Nephron (organoid): ENCODE results near the gene NIPA2.

ENCODE experiments used
- H3K27ac Mint-ChIP-seq, 3 experiments: 2 replicates each; pipeline ENCODE4 v1.8.0; 2020; ENCODE audit warnings: mixed read lengths in 3 of 3, mild to moderate bottlenecking in 2 of 3, moderate library complexity in 1 of 3
- H3K27me3 Mint-ChIP-seq: 2 replicates; pipeline ENCODE4 v1.8.0; 2021; ENCODE audit warnings: low read depth, mild to moderate bottlenecking, moderate library complexity, mixed read lengths
- H3K36me3 Mint-ChIP-seq: 2 replicates; pipeline ENCODE4 v1.8.0; 2020; ENCODE audit warnings: low read depth, mixed read lengths
- H3K4me1 Mint-ChIP-seq: 2 replicates; pipeline ENCODE4 v1.8.0; 2020; ENCODE audit warnings: mixed read lengths
- H3K4me3 Mint-ChIP-seq, 3 experiments: 2 replicates each; pipeline ENCODE4 v1.8.0; 2020; ENCODE audit warnings: mild to moderate bottlenecking in 3 of 3, mixed read lengths in 3 of 3, moderate library complexity in 2 of 3
- H3K9me3 Mint-ChIP-seq: 2 replicates; pipeline ENCODE4 v1.8.0; 2020; ENCODE audit warnings: mixed read lengths
- TF ChIP-seq, protein P1 (sequence below), 3 experiments: fragments of 200-600 bp; sonication (generic); IDR thresholded peaks; one replicate each; pipeline ENCODE4 v1.5.0; 2021; ENCODE audit warnings: antibody characterized with exemption in 3 of 3; ENCODE audit not compliant: unreplicated experiment in 3 of 3

The NIPA2 gene

DNA sequence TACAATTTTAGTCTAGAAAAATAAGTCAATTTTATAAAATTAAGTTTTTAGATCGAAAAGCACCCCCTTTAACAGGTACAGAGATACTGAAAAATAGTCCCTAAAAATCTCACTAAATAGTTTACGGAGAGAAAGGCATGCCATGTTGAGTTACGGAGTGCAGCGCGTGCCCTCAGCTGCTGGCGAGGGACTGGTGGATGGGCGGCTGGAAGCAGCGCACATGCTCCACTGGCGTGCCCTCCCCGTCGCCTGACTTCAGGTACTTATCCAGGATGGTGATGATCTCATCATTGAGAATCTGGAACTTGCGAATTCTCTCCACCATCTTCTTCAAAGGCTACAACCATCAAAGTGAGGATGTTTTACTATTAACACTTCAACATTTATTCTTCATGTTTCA is 31.4 kb downstream of the NIPA2 start:
- Mint-ChIP-seq H3K9me3 (peaks cover 10% of the 10 kb centered on the region), H3K4me3 (no peak overlapping the region), H3K27me3 (no peaks in the 10 kb centered on the region), H3K4me1 (no peaks in the 10 kb centered on the region), H3K36me3 (peaks cover 81% of the 10 kb centered on the region), H3K27ac (no peak overlapping the region)
- TF ChIP-seq, protein P1, sequence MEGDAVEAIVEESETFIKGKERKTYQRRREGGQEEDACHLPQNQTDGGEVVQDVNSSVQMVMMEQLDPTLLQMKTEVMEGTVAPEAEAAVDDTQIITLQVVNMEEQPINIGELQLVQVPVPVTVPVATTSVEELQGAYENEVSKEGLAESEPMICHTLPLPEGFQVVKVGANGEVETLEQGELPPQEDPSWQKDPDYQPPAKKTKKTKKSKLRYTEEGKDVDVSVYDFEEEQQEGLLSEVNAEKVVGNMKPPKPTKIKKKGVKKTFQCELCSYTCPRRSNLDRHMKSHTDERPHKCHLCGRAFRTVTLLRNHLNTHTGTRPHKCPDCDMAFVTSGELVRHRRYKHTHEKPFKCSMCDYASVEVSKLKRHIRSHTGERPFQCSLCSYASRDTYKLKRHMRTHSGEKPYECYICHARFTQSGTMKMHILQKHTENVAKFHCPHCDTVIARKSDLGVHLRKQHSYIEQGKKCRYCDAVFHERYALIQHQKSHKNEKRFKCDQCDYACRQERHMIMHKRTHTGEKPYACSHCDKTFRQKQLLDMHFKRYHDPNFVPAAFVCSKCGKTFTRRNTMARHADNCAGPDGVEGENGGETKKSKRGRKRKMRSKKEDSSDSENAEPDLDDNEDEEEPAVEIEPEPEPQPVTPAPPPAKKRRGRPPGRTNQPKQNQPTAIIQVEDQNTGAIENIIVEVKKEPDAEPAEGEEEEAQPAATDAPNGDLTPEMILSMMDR (IDR thresholded peaks at IDR 0.05; ENCODE audit: unreplicated experiment in 3 of 3): no peak

DNA sequence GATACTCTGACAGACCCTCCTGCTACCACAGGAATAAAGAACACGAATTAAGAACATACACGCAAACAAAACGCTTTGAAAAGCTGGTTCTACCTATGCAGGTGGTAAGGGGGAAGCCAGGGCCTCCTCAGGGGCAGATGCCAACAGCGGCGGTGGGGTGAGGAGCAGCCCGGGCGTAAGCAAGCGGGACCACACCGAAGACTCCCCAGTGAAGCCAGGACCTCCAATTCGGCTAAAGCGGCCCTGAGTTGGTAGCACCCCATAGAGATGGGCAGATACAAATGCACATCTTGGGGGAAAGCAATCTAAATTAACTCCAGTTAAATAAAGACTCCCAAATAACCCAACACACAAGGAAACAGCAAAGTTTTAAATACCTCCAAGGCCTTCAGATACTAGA is 32.4 kb downstream of the NIPA2 start:
- no peak overlapping the region for H3K27ac Mint-ChIP-seq
- peaks cover 1% of the 10 kb centered on the region for H3K4me1 Mint-ChIP-seq
- H3K36me3 Mint-ChIP-seq: peaks cover 85% of the 10 kb centered on the region
- TF ChIP-seq, protein P1 (IDR thresholded peaks at IDR 0.05; ENCODE audit: unreplicated experiment in 3 of 3): no peak
- no peak overlapping the region for H3K4me3 Mint-ChIP-seq
- peaks cover 10% of the 10 kb centered on the region for H3K9me3 Mint-ChIP-seq
- no peaks in the 10 kb centered on the region for H3K27me3 Mint-ChIP-seq

DNA sequence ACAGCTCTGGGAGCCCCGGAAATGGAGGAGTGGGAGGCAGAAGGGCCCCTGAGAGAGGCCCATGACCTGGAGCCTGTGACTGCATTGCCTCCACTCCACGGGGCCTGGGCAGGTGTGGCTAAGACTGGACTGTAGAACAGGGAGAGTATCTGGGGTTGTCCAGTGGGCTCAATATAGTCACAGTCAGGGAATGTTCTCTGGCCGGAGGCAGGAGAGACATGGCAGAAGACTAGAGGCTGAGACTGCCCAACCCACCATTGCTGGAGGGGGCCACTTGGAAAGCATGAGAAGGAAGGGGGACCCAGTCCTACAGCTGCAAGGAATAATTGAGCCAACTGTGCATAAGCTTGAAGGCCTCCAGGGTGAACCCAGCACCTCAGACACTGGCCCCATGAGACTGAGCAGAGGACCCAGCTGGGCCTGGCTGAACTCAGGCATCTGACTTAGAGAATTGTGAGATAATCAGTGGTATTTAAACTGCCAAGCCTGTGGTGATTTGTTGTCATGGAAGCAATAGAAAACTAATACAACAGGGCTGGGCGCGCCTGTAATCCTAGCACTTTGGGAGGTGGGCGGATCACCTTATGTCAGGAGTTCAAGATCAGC is 33.1 kb downstream of the NIPA2 start:
- Mint-ChIP-seq H3K27me3 (no peaks in the 10 kb centered on the region), H3K27ac (no peak overlapping the region), H3K4me3 (no peak overlapping the region), H3K9me3 (peaks cover 10% of the 10 kb centered on the region), H3K36me3 (peaks cover 85% of the 10 kb centered on the region), H3K4me1 (peaks cover 6% of the 10 kb centered on the region)
- TF ChIP-seq, protein P1 (IDR thresholded peaks at IDR 0.05; ENCODE audit: unreplicated experiment in 3 of 3): no peak

DNA sequence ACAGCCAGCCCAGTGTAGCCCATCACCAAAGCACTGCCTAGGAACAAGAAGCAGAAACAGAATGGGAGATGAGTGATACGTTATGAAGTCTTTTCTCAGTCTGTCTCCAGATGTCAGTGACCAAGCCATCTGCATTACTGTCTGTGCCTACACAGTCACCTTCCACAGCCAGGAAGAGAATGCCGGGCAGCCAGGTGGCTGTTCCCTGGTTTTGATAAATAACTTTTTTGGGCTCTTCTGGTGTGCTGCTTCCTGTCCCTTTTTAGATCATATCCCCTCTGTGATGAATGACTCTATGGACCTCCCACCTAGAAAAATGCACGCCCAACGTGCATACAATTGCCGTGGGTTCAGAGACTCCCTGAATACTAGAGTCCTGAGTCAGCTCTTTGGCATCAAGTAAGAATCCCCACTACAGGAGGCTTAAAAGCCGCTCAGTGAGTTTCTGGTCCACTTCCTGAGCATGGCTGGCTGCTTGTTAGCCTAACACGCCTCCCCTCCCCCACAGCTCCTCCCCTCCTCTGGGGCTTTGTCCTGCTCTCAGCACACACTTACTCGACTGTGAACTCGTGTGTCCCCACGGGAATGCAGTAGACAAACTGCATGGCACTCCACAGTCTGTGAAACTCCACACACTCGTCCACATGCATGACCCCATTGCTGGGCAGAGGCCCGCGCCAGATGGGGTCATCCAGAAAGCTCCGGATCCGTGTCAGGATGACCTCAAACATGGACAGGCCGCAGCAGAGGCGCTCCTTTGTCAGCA is 34.7 kb downstream of the NIPA2 start:
- H3K9me3 Mint-ChIP-seq: peaks cover 10% of the 10 kb centered on the region
- H3K27me3 Mint-ChIP-seq: no peaks in the 10 kb centered on the region
- TF ChIP-seq, protein P1 (IDR thresholded peaks at IDR 0.05; ENCODE audit: unreplicated experiment in 3 of 3): no peak
- H3K4me1 Mint-ChIP-seq: peaks cover 6% of the 10 kb centered on the region
- peaks cover 89% of the 10 kb centered on the region for H3K36me3 Mint-ChIP-seq
- H3K4me3 Mint-ChIP-seq: no peak overlapping the region
- H3K27ac Mint-ChIP-seq: no peak overlapping the region

DNA sequence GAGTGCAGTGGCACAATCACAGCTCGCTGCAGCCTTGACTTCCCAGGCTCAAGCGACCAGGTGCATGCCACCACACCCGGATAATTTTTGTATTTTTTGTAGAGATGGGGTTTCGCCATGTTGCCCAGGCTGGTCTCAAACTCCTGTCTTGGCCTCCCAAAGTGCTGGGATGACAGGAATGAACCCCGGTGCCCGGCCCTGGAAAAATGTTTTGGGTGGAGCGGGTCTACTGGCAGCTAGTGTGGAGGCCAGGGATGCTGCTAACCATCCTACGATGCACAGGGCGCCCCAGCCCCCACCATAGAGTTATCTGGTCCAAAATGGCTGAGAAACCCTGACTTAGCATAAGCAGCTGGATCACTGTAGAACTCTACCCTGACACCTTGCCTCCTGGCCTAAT is 35.4 kb downstream of the NIPA2 start:
- Mint-ChIP-seq H3K9me3 (peaks cover 10% of the 10 kb centered on the region), H3K27me3 (no peaks in the 10 kb centered on the region), H3K27ac (no peak overlapping the region), H3K4me3 (no peak overlapping the region), H3K36me3 (peaks cover 93% of the 10 kb centered on the region), H3K4me1 (peaks cover 6% of the 10 kb centered on the region)
- TF ChIP-seq, protein P1 (IDR thresholded peaks at IDR 0.05; ENCODE audit: unreplicated experiment in 3 of 3): no peak

DNA sequence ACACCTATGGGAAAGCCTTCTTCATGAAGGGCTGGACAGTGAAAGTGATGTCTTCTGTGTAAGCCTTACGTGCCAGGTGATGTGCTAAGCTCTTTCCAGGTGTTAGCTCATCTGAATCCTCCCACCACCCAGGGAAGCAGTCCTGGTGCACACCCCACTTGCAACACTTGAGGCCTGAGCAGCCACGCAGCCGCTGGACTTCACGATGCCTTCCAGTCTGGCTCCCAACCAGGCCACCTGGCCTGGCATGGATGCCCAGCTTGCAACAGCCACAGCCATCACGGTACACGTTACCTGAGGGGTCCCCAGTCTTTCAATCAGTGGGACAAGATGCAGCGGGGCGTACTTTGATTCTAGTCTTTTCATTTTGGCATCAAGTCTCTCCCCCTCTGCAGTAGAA is 35.8 kb downstream of the NIPA2 start:
- Mint-ChIP-seq H3K27me3 (no peaks in the 10 kb centered on the region), H3K36me3 (peaks cover 93% of the 10 kb centered on the region), H3K9me3 (peaks cover 10% of the 10 kb centered on the region), H3K4me3 (no peak overlapping the region), H3K4me1 (peaks cover 6% of the 10 kb centered on the region), H3K27ac (no peak overlapping the region)
- TF ChIP-seq, protein P1 (IDR thresholded peaks at IDR 0.05; ENCODE audit: unreplicated experiment in 3 of 3): no peak
